Eye (tissue), 1 donor: ENCODE data around the gene ADARB1.
"Not testable (repeated sequence)": the region's sequence is repeated elsewhere in the genome, so short reads cannot be mapped to it uniquely, and the experiment has no call there.

Source experiments
- DNase-seq: peaks from one replicate; pipeline ENCODE4 v3.0.0-alpha.2; 2015

The ADARB1 gene, protein sequence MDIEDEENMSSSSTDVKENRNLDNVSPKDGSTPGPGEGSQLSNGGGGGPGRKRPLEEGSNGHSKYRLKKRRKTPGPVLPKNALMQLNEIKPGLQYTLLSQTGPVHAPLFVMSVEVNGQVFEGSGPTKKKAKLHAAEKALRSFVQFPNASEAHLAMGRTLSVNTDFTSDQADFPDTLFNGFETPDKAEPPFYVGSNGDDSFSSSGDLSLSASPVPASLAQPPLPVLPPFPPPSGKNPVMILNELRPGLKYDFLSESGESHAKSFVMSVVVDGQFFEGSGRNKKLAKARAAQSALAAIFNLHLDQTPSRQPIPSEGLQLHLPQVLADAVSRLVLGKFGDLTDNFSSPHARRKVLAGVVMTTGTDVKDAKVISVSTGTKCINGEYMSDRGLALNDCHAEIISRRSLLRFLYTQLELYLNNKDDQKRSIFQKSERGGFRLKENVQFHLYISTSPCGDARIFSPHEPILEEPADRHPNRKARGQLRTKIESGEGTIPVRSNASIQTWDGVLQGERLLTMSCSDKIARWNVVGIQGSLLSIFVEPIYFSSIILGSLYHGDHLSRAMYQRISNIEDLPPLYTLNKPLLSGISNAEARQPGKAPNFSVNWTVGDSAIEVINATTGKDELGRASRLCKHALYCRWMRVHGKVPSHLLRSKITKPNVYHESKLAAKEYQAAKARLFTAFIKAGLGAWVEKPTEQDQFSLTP

DNA sequence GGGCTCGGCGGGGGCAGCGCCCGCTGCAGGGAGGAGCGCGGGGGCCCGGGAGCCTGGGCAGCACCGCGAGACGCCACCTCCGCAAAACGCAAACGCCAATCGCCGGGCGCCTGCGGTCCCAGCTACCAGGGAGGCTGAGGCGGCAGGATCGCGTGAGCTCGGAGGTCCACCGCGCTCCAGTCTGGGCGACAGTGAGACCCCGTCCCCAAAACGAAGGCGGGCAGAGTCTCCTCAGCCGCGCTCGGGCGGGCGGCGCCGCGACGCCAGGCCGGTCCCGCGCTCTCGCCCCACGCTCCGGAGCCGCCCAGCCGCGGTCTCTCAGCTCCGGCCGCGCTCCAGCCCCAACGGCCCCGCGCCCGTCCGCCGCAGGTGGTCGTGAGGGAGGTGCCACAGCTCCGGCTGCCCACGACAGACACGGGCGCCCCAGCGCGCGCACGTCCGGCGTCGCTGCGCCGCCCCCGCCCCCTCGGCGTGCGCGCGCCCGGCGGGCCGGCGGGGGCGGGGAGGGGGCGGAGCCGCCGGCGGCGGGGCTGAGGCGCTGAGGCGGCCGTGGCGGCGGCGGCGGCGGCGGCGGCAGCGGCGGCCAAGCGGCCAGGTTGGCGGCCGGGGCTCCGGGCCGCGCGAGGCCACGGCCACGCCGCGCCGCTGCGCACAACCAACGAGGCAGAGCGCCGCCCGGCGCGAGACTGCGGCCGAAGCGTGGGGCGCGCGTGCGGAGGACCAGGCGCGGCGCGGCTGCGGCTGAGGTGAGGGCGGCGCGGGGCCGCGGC, at the start of gene ADARB1:
Gene ADARB1, plus strand, starts transcription at position 533 of the 770 bp plus-strand sequence. CDS start 97,077 bp downstream, outside the sequence.
- peak; percentile 89 for DNase-seq

DNA sequence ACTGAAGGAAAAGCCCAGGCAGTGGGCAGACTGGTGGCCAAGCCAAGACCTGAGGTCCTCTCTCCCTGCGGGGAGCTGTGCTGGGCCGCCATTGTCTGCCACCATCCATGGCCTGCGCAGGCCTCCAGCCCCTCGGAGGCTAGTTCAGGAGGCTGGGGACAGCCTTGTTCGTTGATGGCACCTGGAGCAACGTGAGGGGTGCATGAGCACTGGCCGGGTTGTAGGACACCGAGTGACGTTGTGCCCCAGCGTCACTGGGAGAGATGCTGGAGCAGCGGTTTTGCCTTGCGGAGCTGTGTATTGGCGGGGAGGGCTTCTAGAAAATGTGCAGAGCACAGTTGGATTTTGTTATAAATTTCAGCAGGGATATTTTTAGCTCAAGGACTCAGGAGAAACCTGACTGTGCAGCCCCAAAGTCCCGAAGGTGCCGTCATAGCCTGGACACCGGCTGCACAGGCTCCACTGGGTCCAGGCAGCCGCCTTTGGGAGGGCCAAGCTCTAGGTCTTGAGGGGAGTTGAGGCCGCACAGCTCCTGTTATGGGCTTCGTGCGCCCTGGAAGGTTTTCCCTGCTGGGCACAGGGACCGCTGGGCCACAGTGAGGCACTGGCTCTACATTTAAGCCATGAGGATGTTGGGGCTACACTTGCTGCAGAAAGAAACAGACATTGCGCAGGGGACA, 48.2 kb upstream of the ADARB1 start:
- DNase-seq = no peak

DNA sequence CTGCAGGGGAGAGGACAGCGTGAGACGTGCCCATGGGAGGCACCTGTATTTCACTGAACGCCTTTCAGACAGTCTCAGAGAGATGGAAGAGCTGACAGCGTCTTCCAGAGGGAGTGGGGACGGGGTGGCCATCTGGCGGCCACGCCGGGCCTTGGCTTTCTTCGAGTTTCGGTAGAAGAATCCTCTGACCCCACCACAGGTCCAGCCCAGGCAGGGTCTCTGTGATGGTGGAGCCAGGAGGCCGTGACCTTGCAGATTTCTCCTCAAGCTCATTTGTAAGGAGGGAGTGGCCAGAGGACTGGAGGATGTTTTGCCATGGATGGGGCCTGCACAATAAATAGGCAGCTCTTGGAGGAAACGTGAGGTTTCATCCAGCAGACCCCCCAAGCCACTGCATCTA, 47.6 kb upstream of the ADARB1 start:
- peak; percentile 70 for DNase-seq

DNA sequence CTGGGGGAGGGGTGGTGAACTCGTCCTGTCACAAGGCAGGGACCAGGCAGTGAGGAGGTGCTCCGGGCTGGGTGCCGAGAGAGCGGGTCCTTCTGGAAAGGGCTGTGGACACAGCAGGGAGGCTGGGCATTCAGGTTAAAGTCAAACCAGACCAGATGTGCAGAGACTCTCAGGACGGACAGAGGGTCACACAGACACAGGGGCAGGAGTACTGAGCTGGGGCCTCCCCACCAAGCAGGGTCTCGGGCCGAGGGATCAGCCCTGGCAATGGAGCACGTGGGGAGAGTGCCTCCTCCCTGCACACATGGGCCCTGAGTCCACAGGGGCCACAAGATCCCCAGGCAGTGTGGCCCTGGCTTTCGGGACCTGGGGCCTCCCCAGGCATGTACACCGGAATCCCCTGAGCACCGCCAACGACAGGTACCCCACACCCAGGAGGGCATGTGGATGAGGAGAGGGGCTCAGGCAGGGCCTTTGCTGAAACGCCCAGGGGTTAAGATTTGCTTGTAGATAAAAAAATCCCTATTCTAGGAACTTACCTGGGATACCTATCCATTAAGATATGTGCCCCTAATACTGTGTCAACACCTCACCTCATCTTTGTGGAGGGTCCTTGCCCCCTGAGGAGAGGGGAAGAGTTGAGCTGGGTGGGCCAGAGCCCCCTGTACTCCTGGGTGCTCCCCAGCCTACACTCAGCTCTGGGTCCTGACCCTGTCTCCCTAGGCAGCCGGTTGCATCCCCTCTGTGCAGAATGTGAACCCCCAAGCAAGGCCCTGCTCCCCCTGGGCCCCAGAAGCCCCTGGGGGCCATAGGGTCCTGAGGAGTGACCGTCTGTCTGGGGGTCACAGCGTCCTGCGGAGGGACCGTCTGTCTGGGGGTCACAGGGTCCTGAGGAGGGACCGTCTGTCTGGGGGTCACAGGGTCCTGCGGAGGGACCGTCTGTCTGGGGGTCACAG, 46.9 kb upstream of the ADARB1 start:
- no peak for DNase-seq

DNA sequence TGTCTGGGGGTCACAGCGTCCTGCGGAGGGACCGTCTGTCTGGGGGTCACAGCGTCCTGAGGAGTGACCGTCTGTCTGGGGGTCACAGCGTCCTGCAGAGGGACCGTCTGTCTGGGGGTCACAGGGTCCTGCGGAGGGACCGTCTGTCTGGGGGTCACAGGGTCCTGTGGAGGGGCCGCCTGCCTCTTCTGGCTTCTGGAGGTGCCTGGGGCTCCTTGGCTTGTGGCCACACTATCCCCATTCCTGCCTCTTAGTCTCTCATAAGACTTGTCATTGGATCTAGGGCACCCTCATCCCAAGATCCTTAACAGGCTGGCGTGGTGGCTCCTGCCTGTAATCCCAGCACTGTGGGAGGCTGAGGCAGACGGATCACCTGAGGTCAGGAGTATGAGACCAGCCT, 45.7 kb upstream of the ADARB1 start:
- not testable (repeated sequence) for DNase-seq

DNA sequence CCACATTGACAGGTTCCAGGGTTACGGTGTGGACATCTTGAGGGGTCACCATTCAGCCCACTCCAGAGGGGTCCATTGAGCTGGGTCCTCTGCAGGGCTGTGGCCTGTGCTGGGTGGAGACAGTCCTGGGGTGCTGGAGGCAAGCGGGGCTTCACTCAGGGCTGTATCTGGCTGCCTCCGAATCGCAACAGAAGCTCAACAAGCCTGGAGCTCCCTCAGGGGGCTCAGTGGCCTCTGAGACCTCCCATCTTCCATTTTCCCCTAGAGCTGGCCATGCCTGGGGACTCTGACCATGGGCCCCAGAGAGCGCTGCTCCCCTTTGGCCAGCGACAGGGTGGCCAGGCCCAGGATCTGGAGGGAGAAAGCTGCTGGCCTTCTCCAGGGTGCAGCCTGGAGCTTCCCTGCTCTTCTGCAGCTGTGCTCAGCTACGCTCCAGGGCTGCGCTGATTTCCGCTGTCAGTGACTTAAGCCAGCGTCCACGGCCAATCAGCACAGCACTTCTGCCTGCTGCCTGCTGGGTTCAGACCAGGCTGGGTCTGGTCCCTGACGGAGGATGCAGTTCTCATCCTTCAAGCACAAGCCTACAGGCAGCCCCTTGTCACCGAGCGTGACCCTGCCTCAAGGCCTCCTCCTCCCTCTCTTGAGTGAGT, 45.0 kb upstream of the ADARB1 start:
- no peak for DNase-seq

DNA sequence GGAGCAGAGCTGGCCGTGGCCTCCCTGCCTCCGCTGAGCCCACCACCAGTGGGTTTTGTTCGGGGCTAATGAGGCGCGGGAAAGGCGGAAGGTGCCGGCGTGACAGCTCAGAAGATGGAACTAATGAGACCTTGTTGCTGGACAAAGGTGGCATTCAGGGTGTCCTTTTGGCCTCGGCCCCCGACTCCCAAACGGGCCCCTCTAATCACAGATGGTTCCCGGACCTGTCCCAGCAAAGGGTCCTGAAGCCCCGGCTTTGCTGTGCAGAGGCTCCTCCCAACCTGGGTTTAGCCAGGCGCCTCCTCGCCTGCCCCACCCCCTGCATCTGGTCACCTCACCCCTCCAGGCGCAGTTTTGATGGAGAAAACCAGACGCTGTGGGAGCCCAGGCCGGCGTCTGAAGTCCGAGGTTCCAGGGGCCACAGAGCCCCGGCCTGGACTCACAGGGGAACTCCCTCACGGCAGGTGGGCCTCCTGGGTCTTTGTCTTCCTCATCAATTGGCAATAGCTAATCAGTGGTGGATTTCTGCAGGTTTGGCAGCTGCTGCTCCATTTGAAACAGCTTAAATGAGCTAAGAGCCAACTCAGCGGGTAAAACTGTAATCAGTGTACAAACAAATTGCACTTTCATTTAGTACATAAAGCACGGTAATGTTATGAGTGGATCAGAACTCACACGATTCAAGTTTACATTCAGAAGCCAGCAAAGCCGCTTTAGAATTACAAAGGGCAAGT, 44.3 kb upstream of the ADARB1 start:
- DNase-seq = peak; percentile 96

DNA sequence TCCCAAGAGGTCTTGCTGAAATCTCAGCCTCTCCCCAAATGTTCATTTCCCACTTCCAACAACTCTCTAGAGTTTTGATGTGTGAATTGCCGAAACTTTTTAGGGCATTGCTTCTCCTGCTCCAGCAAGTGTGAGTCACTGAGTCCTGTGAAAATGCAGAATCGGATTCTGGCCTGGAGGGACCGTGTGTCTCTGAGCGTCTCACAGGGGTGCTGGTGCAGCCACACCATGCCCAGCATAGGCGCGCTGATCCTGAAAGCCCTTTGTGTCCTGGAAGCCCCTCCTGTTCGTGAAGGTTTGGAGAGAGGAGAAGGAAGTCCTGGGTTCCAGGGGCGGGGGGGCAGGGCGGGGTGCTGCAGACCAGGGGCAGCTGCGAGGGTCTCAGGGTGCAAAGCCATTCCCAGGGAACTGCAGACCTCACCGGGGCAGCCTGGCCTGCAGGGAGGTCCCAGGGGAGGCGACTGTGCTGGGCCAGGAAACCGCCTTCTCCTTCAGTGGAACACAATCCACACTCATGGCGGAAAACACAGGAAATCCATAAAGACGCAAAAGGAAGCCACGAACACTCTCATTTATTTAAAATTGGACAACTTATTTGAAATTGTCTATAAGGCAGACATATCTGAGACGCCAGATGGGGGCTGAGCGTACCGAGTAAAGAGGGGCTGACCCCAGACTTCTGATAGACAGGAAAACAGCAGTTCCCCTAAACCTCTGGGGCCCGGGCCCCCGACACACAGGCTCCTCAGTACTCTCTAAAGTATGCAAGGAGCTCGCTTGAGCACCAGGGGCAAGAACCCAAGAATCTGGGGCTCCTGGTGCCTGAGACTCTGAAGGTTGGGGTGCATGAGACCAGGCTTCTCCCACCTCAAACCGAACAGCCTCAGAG, 43.5 kb upstream of the ADARB1 start:
- no peak for DNase-seq

DNA sequence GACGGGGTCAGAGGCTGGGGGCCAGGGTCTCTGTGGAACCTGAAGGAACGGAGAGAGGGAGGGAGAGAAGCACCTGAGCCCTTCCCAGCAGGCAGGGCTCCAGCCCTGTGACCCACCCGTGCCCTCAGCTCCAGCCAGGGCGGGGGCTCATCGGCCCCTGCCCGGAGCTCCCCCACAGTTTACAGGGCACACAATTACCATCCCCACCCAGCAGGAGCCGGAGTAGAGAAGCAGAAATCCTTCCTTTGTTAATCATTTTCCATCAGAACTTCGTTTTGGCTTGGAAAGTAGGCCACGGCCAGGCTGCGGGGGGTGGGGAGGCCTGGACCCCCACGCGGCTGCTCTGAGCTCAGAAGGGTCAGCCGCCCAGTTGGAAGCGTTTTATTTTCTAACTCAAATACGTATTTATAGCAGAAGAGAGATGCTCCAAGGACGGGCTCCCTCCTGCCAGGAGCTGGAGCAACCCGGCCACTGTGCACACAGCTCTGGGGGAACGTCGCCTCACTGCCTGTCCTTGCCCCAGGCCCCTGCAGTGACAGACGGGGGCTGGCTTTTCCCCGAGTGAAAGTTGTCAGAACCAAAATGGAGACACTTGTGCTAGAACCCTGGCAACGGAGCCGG, 42.7 kb upstream of the ADARB1 start:
- peak; percentile 75 for DNase-seq

DNA sequence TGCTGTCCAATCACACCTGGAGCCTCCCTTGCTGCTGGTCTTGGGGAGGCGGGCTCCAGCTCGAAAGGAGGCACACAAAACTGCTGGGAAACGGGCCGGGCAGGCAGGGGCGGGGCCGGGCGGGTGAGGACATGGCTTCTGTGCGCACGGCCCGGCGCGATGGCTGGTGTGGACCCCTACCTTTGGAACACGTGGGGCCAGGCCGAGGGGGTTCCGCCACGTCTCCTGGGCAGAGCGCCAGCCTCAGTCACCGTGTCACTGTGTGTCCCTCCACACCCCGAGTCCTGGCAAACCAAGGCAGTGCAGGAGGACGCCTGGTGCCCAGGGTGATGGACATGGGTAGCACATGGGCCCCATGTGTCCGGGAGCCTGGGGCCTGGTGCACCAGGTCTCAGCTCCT, 42.0 kb upstream of the ADARB1 start:
- DNase-seq = no peak

DNA sequence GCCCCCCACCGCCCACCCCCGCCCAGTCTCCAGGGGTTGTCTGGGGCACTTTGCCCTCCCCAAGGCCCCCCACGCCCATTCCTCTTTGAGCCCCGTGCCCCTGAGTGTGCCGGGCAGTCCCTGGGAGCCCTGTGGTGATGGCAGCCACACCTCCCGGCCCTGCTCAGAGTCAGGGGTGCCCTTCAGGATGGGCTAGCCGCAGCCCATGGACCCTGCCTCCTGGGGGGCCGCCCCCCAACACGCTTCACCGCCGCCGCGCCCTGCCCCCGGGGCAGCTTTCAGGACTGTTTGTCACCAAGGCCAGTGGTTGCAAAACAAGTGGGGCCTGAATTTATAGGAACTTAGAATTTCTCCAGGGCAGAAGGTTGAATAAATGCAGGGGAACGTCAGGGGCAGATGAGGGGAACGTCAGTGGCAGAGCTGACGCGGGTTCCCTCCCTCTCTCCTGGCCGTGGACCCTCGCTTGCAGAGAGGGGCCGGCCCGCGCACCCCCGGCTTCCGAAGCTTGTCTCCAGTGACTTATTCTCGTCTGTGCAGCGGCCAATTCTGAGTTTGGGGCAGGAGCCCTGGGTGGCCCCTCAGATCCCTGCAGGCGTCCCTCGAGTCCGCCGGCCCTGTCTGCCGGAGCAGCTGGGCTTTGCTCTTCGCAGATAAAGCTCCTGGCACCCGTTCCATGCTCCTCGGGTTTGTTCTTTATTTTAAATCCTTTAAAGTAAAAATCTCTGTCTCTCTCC, 41.2 kb upstream of the ADARB1 start:
- DNase-seq = no peak

DNA sequence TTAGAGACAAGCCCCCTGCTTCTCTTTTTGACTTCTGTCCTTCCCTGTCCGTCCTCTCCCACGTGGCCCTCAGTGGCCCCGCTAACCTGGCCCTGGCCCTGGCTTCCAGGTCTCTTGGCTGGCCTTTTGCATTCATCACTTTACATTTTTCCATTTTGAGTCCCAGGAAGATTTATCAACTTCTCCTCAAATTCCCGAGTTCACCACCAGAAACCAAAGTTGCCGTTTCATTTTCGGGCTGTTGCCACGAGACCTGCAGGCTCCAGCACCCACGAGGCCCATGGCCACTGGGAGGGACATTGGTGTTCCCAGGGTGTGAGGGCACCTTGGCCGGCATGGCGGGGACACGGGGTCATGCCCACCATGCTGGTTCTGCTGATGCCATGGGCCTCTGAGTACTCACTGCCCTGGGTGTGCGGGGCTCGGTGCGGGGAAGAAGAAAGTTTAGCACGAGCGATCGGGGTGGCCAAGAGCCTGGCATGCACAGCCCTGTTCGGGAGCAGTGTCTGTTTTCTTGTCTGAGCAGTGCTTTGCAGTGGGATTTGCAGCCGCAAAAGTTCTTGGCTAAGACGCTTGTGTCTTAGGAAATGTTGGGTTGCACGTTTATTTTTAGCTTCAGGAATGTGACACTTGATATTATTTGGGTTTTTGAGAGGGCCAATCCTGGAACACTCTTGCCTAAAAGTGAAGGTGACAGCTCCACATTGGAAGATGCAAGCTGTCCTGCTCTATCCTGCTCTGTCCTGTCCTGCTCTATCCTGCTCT, 40.4 kb upstream of the ADARB1 start:
- no peak for DNase-seq

DNA sequence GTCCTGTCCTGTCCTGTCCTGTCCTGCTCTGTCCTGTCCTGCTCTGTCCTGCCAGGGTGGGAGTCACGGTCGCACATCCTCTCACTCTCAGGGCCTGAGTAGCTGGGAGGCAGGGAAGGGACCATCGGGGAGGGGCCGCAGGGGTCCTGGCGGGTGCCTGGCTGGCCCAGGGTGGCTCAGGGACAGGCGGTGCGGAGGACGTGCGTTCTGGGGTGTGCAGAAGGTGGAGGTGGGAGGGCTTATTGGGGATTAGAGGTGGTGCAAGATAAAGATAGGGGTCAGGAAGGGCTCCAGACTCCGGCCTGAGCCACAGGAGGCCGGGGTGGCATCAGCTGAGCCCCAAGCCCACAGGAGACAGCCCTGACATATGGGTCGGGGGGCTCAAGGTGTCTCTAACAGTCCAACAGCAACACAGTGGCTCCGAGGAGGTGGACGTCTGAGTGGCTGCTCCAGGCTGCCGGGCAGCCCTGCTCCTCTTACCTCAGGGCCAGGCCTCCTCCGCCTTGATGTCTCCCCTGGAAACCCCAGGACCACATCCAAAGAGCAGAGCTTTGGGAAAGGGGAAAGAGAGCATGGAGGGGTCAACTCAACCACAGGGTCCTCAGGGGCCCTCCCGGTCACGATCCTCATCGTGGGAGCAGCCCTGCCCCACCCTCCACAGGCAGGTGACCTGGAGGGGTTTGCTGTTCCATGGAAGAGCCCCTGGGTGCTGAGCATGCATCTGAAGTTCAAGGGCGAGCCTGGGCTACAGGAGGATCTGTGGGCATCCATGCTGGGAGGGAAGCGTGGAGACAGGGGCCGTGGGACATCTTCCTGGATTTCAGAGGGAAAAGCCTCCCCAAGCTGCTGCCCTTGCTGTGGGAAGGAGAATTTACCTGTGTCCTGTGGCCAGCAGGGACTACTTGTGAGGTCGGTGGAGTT, 39.6 kb upstream of the ADARB1 start:
- no peak for DNase-seq

DNA sequence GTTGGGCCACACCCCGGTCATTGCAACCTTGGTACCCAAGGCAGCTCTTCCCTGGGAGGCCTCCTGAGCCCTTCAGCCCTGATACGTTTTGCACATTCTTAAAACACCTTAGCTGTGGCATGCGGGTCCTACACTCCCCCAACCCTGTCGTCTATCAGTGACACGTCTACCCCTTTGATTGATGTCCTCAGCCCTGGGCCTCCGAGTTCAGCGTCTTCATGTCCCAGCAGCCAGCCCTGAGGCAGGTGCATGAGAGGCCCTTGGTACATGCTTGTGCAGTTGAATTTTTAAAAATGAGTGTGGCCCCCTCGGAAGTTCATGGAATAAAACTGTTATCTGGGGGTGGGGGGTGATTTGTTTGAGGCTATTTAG, 38.9 kb upstream of the ADARB1 start:
- no peak for DNase-seq

DNA sequence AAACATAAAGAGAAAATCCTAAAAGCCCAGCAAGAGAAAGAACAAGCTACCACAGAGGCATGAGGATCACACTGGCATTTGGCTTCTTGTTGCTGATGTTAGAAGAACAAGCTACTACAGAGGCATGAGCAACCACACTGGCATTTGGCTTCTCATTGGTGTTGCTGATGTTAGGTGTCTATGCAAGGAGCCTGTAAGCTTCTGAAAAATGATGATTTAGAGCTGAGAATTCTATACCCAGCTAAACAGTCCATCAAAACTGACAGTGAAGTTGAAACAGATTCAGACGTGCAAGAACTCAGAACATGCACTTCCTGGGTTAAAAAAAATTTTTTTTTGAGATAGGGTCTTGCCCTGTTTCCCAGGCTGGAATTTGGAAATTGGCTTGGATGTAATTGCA, 37.8 kb upstream of the ADARB1 start:
- DNase-seq = no peak

DNA sequence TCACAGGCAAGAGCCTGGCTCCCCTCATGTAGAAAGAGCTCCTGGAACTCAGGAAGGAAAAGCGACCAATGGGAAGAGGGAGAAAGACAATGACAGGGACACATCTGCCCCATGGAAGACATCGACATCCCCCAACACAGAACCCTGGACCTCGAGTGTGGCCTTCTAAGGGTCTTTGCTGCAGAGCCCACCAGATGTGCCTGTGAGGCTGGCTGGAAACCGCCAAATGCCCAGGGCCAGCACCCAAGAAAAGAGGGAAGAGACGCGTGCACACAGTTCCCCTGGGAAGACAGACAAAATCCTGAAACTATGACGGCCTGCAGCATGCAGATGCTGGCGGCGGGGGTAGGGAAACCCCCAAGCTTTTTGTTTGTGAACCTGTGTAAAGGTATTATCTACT, 36.4 kb upstream of the ADARB1 start:
- no peak for DNase-seq
